Kasumi-1 (cell line): ENCODE data around the gene SARS2.
A peak's percentile ranks its signal among the peaks of the same experiment; 100 is the strongest.
"Not testable (repeated sequence)": the region's sequence is repeated elsewhere in the genome, so short reads cannot be mapped to it uniquely, and the experiment has no call there.

Experiments
- DNase-seq, 2 experiments: peaks; one replicate each; lab custom pipeline; 2025; lab: John Stamatoyannopoulos, UW

SARS2 gene

GRCh38 chr19:38946229-38947010, 15.9 kb upstream of the SARS2 start:
- DNase-seq, result no peak

- no peak for DNase-seq
Observed at GRCh38 chr19:38945562-38946228, 15.1 kb upstream of the SARS2 start.

- DNase-seq, result no peak
Observed at GRCh38 chr19:38944981-38945506, 14.5 kb upstream of the SARS2 start.

- DNase-seq, result no peak
Observed at GRCh38 chr19:38942471-38943181, 12.1 kb upstream of the SARS2 start.

- DNase-seq, result no peak
Observed at GRCh38 chr19:38941979-38942378, 11.4 kb upstream of the SARS2 start.

GRCh38 chr19:38941466-38941865, 10.9 kb upstream of the SARS2 start:
- not testable (repeated sequence) for DNase-seq

GRCh38 chr19:38939957-38940356, 9.4 kb upstream of the SARS2 start:
- DNase-seq, result no peak

GRCh38 chr19:38933544-38933943, 3.0 kb upstream of the SARS2 start:
- no peak for DNase-seq

GRCh38 chr19:38932425-38933179, 2.0 kb upstream of the SARS2 start:
- DNase-seq, result peak; percentile 72 to 80

GRCh38 chr19:38931521-38931793, 894 bp upstream of the SARS2 start:
- DNase-seq, result no peak

GRCh38 chr19:38930776-38931520, 385 bp upstream of the SARS2 start, which contains the start of gene MRPS12:
Gene MRPS12, plus strand, starts transcription at chr19:38930944. Its CDS starts 351 bp downstream, at chr19:38931295.
- DNase-seq, result peak; percentile 97 to 98

GRCh38 chr19:38928391-38929001, 2.1 kb downstream of the SARS2 start:
- no peak for DNase-seq

- DNase-seq, result no peak
Observed at GRCh38 chr19:38924388-38924787, 6.2 kb downstream of the SARS2 start.

GRCh38 chr19:38922482-38922881, 8.1 kb downstream of the SARS2 start:
- no peak for DNase-seq

GRCh38 chr19:38921420-38922274, 8.9 kb downstream of the SARS2 start:
- no peak for DNase-seq

- DNase-seq, result no peak
Observed at GRCh38 chr19:38920602-38921419, 9.8 kb downstream of the SARS2 start.

- DNase-seq, result no peak
Observed at GRCh38 chr19:38919837-38920601, 10.5 kb downstream of the SARS2 start.

GRCh38 chr19:38918526-38918925, 12.0 kb downstream of the SARS2 start:
- DNase-seq, result no peak
